Thoracic aorta (tissue), 2 donors: ENCODE results near the gene TNNT2. TPM values are rescaled to one million over a fixed set of nuclear protein-coding genes. Genes with fewer than 3 reads are reported as not detected.

Experiments
- ATAC-seq: fragments of 150-250 bp; one replicate; pipeline ENCODE4 v1.8.0; 2017; ENCODE audit warnings: low read depth; ENCODE audit not compliant: insufficient number of reproducible peaks, low FRiP score
- DNase-seq: peaks from one replicate; pipeline ENCODE4 v3.0.0-alpha.2; 2020; ENCODE audit warnings: low spot score
- H3K27ac ChIP-seq, 2 donors: fragments of 200-600 bp; sonication (generic); 1 replicate in 1 of 2; 2 replicates in 1 of 2; pipeline ENCODE4 v1.5.1; 2016; ENCODE audit warnings: mild to moderate bottlenecking in 2 of 2, moderate library complexity in 2 of 2
- H3K27me3 ChIP-seq: fragments of 200-600 bp; sonication (generic); replicated peaks from 2 replicates; pipeline ENCODE4 v1.6.0; 2016; ENCODE audit warnings: mild to moderate bottlenecking; ENCODE audit not compliant: insufficient read depth
- H3K36me3 ChIP-seq: fragments of 200-600 bp; sonication (generic); one replicate; pipeline ENCODE4 v1.5.1; 2016
- H3K4me1 ChIP-seq, 2 donors: fragments of 200-600 bp; sonication (generic); 1 replicate in 1 of 2; 2 replicates in 1 of 2; pipeline versions ENCODE4 v1.5.1 to v1.6.0; 2016; ENCODE audit warnings: low read depth in 2 of 2, mild to moderate bottlenecking in 1 of 2; ENCODE audit not compliant: control insufficient read depth in 1 of 2
- H3K4me3 ChIP-seq: fragments of 200-600 bp; sonication (generic); 2 replicates; pipeline ENCODE4 v1.5.1; 2016; ENCODE audit warnings: mild to moderate bottlenecking
- H3K9me3 ChIP-seq: fragments of 200-600 bp; sonication (generic); 2 replicates; pipeline ENCODE4 v1.5.1; 2016
- CTCF ChIP-seq: fragments of 200-600 bp; sonication (generic); IDR thresholded peaks from one replicate; pipeline ENCODE4 v1.5.1; 2019; ENCODE audit warnings: antibody characterized with exemption
- total RNA-seq, 2 donors: library from RNA; depleted of rRNA; stranded (reverse); fragments of >200 nt; gene quantifications; one replicate each; pipeline versions ENCODE4 v1.1.0 to v1.2.3, GENCODE V29; 2016

TNNT2 gene
- total RNA-seq = under 1 TPM in 1 of 2 donors, not detected in 1; 0.21 TPM

- Histone ChIP-seq H3K4me1 (no peaks in the 10 kb centered on the region), H3K36me3 (no peaks in the 10 kb centered on the region), H3K27me3 (no peaks in the 10 kb centered on the region), H3K9me3 (no peaks in the 10 kb centered on the region), H3K27ac (no peak within 1 kb of the TSS), H3K4me3 (no peak within 1 kb of the TSS)
- no peak for DNase-seq
- TF ChIP-seq CTCF = no peak
- ATAC-seq = no peak
These were observed at the start of gene TNNT2 for GRCh38 chr1:201377611-201378092. TNNT2 (minus strand) TSS chr1:201377680; CDS start chr1:201373254, 4,426 bp downstream.

- no peak for TF ChIP-seq CTCF
- no peaks in the 10 kb centered on the region for H3K27me3 ChIP-seq
- no peak overlapping the region for H3K4me3 ChIP-seq
- no peaks in the 10 kb centered on the region for H3K36me3 ChIP-seq
- H3K9me3 ChIP-seq = no peaks in the 10 kb centered on the region
- ATAC-seq = no peak
- H3K27ac ChIP-seq = no peak overlapping the region
- no peak for DNase-seq
- no peaks in the 10 kb centered on the region for H3K4me1 ChIP-seq
These were observed 49.2 kb upstream of the TNNT2 start for GRCh38 chr1:201426479-201427310.

- ATAC-seq (no peak), DNase-seq (no peak)
- TF ChIP-seq CTCF = no peak
These were observed 46.7 kb upstream of the TNNT2 start for GRCh38 chr1:201424146-201424545.

GRCh38 chr1:201423655-201424054, 46.2 kb upstream of the TNNT2 start:
- no peak for TF ChIP-seq CTCF
- no peaks in the 10 kb centered on the region for H3K36me3 ChIP-seq
- H3K4me1 ChIP-seq = no peaks in the 10 kb centered on the region
- no peaks in the 10 kb centered on the region for H3K9me3 ChIP-seq
- no peak overlapping the region for H3K27ac ChIP-seq
- no peaks in the 10 kb centered on the region for H3K27me3 ChIP-seq
- ATAC-seq = no peak
- no peak overlapping the region for H3K4me3 ChIP-seq
- DNase-seq = no peak

More at GRCh38 chr1:201424146-201424545, 46.7 kb upstream of the TNNT2 start:
- no peaks in the 10 kb centered on the region for H3K4me1 ChIP-seq
- no peaks in the 10 kb centered on the region for H3K27me3 ChIP-seq
- no peak overlapping the region for H3K4me3 ChIP-seq
- no peaks in the 10 kb centered on the region for H3K36me3 ChIP-seq
- H3K9me3 ChIP-seq = no peaks in the 10 kb centered on the region
- H3K27ac ChIP-seq = no peak overlapping the region

GRCh38 chr1:201422436-201423030, 45.1 kb upstream of the TNNT2 start:
- H3K9me3 ChIP-seq = no peaks in the 10 kb centered on the region
- no peak for DNase-seq
- H3K27me3 ChIP-seq = no peaks in the 10 kb centered on the region
- no peaks in the 10 kb centered on the region for H3K36me3 ChIP-seq
- H3K27ac ChIP-seq = no peak overlapping the region
- ATAC-seq = no peak
- TF ChIP-seq CTCF = no peak
- no peak overlapping the region for H3K4me3 ChIP-seq
- H3K4me1 ChIP-seq = no peaks in the 10 kb centered on the region
